GM19324 (cell line): ENCODE results near the gene SETD2.
A peak's percentile ranks its signal among the peaks of the same experiment; 100 is the strongest.
"Not testable (repeated sequence)": the region's sequence is repeated elsewhere in the genome, so short reads cannot be mapped to it uniquely, and the experiment has no call there.

Source experiments
- ATAC-seq: cut with Tn5 transposase; IDR thresholded peaks from one replicate; pipeline ENCODE4 v1.9.1; 2021; ENCODE audit warnings: mild to moderate bottlenecking, moderate library complexity; ENCODE audit not compliant: unreplicated experiment, low FRiP score

Gene SETD2

GRCh38 chr3:47164007-47164881, at the start of gene SETD2:
TSS of gene SETD2 (minus strand) at chr3:47164113. CDS start at chr3:47163924, 189 bp downstream.
- peak; percentile 78 for ATAC-seq

GRCh38 chr3:47210863-47211405, 47.0 kb upstream of the SETD2 start:
- ATAC-seq: no peak

DNA sequence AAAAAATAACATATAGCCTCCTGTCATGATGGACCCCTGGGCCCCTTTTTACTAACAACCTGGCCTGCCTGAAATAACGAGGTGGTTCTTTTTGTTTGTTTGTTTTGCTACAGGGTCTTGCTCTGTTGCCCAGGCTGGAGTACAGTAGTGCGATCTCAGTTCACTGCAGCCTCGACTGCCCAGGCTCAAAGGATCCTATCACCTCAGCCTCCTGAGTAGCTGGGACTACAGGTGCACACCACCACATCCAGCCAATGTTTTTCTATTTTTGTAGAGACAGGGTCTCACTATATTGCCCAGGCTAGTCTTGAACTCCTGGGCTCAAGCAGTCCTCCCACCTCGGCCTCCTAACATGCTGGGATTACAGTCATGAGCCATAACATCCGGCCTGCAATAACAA, 42.1 kb upstream of the SETD2 start:
- ATAC-seq: not testable (repeated sequence)

GRCh38 chr3:47204875-47205274, 41.0 kb upstream of the SETD2 start:
- ATAC-seq: no peak

DNA sequence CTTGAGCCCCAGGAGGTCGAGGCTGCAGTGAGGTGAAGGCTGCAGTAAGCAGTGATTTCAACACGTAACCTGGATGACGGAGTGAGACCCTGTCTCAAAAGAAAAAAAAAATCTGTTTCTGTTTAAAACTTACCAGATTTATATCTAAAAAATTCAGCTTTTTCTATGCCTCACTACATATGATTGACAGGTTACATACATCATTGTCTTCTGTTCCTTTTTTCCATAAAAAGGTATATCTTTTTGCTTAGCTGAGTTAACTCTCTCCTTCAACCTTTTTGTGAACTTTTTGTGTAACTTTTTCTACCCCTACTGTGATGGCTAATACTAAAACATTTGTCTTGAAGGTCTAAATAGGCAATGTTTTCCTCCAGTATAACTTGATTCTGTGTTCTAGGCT, 38.6 kb upstream of the SETD2 start:
- no peak for ATAC-seq

DNA sequence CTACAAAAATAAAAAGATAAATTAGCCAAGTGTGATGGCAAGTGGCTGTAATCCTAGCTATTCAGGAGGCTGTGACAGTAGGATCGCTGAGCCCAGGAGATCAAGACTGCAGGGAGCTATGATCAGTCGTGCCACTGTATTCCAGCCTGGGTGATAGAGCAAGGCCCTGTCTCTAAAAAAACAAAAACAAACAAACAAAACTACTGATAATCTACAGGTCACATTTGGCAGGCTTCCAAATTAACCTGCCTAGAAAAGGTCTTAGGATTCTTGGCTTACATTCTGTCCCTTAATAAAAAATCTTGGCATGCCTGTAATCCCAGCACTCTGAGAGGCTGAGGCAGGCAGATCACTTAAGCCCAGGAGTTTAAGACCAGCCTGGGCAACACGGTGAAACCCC, 33.4 kb upstream of the SETD2 start:
- ATAC-seq: no peak

DNA sequence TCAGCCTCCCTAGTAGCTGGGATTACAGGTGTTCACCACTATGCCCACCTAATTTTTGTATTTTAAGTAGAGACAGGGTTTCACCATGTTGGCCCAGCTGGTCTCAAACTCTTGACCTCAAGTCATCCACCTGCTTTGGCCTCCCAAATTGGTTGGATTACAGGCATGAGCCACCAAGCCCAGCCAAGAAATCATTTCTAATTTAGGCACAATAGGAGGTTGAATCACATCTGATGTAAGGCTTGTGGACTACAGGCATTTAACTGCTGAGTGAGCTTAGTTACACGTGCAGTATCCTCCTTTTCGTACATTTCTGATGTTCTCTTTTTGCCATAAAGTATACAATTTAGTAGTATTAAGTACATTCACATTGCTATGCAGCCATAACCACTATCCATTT, 31.1 kb upstream of the SETD2 start:
- ATAC-seq: no peak

GRCh38 chr3:47193871-47194859, 30.3 kb upstream of the SETD2 start:
- no peak for ATAC-seq

DNA sequence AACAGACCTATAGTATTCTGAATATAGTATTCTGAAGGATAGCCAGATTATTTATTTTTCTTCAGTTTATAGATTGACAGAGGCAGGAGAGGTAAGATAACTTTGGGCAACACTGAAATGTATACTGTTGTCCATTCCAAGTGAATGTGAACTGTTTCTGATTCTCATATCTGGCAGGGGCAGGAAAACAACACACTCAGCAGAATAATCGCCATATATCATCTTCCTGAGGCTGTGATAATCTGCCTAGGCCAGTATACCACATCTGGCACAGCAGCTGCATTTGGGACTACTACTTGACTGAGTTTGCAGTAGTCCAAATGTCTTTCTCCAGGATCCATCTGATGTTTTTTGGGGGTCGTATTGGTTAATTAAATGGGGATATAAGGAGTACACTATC, 22.4 kb upstream of the SETD2 start:
- no peak for ATAC-seq

DNA sequence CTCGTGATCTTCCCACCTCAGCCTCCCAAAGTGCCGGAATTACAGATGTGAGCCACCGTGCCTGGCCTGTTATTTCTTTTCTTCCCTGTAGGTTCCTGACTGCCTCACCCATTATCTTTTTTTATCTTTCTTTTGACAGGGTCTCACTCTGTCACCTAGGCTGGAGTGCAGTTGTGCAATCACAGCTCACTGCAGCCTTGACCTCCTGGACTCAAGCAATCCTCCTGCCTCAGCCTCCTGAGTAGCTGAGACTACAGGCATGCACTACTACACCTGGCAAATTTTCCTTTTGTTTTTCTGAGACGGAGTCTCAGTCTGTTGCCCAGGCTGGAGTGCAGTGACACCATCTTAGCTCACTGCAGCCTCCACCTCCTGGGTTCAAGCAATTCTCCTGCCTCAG, 17.8 kb upstream of the SETD2 start:
- not testable (repeated sequence) for ATAC-seq

- ATAC-seq: not testable (repeated sequence)
These were observed 16.1 kb upstream of the SETD2 start for GRCh38 chr3:47180011-47180410.

GRCh38 chr3:47176582-47176981, 12.7 kb upstream of the SETD2 start:
- ATAC-seq: no peak

GRCh38 chr3:47163169-47164006, 525 bp downstream of the SETD2 start:
- ATAC-seq: peak; percentile 38

GRCh38 chr3:47162697-47163168, 1.2 kb downstream of the SETD2 start:
- ATAC-seq: no peak

DNA sequence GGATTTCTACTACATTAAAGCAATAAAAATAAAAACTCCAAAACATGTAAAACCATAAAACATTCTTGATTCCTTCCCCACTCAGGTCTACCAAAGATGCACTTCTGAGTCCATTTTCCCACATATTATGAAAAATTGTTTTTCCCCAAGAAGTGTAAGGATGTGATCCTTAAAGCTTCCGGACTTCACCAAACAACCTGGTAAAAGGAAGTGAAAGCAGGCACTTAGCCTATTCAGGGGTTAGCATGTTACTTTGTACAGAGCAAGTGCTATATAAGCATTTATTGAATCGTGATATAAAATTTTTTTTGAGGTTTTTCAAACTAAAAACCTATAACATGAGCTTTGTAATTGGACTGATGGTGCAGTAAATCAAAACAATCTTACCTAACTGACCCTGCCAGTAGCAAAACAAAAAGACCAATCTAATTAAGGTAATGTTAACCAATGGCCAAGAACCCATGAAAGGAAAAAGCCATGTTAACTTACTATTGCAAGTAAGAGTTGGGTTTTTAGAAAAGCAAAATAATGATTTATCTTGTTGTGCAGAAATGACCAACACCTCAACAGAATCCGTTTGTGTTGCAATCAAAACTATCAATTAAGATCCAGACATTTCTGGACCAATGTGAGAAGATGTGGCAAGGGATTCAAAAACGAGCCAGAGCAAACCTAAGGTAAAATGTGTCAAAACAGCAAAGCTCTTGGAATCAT, 1.8 kb downstream of the SETD2 start:
- no peak for ATAC-seq

GRCh38 chr3:47159820-47160219, 4.1 kb downstream of the SETD2 start:
- no peak for ATAC-seq

- ATAC-seq: no peak
These were observed 5.7 kb downstream of the SETD2 start for GRCh38 chr3:47158208-47158607.

DNA sequence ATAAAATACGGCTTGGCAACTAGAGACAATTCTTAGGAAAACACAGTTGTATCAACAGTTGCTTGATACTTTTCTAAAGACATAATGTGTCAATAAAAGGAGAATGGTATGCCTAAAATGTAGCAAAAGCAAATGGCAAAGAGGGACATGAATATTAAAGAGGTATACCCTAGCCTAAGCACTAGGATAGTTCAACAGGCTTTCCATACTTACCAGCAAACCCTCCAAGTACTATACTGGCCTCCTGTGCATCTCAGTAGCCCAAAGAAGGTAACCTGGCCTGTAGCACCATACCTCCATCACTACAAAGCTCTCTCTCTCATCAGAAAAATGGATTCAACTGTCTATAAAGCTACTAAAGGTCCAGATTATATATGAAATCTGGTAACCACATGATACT, 7.5 kb downstream of the SETD2 start:
- no peak for ATAC-seq

DNA sequence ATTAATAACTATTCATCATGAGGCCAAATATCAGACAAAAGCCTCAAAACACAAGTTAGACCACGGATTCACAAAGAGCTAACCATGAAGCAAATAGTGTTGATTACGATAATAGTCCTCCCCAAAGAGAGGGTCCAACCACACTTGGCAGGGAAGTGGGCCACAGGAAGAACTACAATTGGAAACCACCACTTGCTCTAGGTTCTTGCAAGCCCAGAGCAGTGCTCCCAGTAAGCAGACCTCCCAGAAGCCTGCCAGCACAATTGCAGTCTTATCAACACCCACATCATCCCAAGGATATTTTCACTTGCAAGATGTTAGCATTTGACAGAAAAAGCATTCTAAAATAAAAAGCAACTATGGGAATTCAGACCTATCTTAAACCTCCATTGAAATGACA, 11.3 kb downstream of the SETD2 start:
- no peak for ATAC-seq
